Stimulated activated naive CD8-positive, alpha-beta T cell treated with anti-CD3 and anti-CD28 coated beads, Interleukin-15, amount 100 ng/mL, for 72 hours (primary cell): ENCODE results near the gene UVRAG.
"Not testable (repeated sequence)": the region's sequence is repeated elsewhere in the genome, so short reads cannot be mapped to it uniquely, and the experiment has no call there.

Experiments
- ATAC-seq: fragments of 150-1000 bp; cut with Tn5 transposase; 2 replicates; pipeline ENCODE4 v1.10.0; 2021; ENCODE audit warnings: mild to moderate bottlenecking, moderate library complexity
- DNase-seq, 2 donors: peaks; one replicate each; pipeline ENCODE4 v3.0.0; 2021 to 2022
- H3K27ac Mint-ChIP-seq, 2 donors: one replicate each; pipeline ENCODE4 v1.8.0; 2022; ENCODE audit warnings: mild to moderate bottlenecking in 2 of 2, mixed read lengths in 2 of 2, moderate library complexity in 2 of 2
- H3K27me3 Mint-ChIP-seq: one replicate; pipeline ENCODE4 v1.8.0; 2022; ENCODE audit warnings: mixed read lengths
- H3K4me1 Mint-ChIP-seq: one replicate; pipeline ENCODE4 v1.8.0; 2022; ENCODE audit warnings: mild to moderate bottlenecking, mixed read lengths
- H3K4me3 Mint-ChIP-seq, 2 donors: one replicate each; pipeline ENCODE4 v1.8.0; 2022; ENCODE audit warnings: mild to moderate bottlenecking in 2 of 2, mixed read lengths in 2 of 2, moderate library complexity in 1 of 2
- H3K9me3 Mint-ChIP-seq, 2 donors: one replicate each; pipeline ENCODE4 v1.8.0; 2022; ENCODE audit warnings: mixed read lengths in 2 of 2

UVRAG gene

GRCh38 chr11:76067099-76067498 lies 252.1 kb downstream of the UVRAG start:
- ATAC-seq (no peak), DNase-seq (no peak)
- H3K4me3 Mint-ChIP-seq, result no peak overlapping the region
- H3K9me3 Mint-ChIP-seq, result peaks cover 0 to 6% of the 10 kb centered on the region in 2 donors
- no peaks in the 10 kb centered on the region for H3K27me3 Mint-ChIP-seq
- no peaks in the 10 kb centered on the region for H3K4me1 Mint-ChIP-seq
- H3K27ac Mint-ChIP-seq, result no peak overlapping the region

DNA sequence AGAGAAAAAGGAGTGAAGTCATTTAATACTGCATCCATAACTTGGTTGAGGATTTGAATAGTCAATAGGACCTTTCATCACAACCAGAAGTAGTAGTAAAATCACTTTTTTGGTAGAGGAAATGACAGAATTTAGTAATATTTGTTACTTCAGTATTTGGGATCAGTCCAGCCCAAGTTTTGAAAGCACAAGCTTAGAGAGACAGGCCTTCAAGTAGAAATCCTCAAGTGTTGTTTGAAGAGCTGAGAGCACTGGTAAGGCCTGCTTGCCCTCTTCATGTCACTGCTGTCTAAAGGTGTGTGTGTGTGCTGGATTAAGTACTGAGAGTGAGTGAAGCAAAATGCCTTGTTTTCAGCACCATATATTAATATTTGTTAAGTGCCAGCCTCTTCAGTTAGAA lies 254.0 kb downstream of the UVRAG start:
- no peak overlapping the region for H3K4me3 Mint-ChIP-seq
- ATAC-seq, result no peak
- H3K9me3 Mint-ChIP-seq, result peaks cover 0 to 6% of the 10 kb centered on the region in 2 donors
- no peak for DNase-seq
- no peaks in the 10 kb centered on the region for H3K4me1 Mint-ChIP-seq
- H3K27ac Mint-ChIP-seq, result no peak overlapping the region
- H3K27me3 Mint-ChIP-seq, result no peaks in the 10 kb centered on the region

- Mint-ChIP-seq H3K27me3 (no peaks in the 10 kb centered on the region), H3K9me3 (peaks cover 7 to 8% of the 10 kb centered on the region in 2 donors), H3K4me1 (no peaks in the 10 kb centered on the region), H3K4me3 (no peak overlapping the region), H3K27ac (no peak overlapping the region)
- ATAC-seq, result no peak
- DNase-seq, result no peak
These were observed 256.1 kb downstream of the UVRAG start for GRCh38 chr11:76071090-76071489.

GRCh38 chr11:76073724-76074123 lies 258.7 kb downstream of the UVRAG start:
- DNase-seq (no peak), ATAC-seq (no peak)
- Mint-ChIP-seq H3K4me3 (no peak overlapping the region), H3K27ac (no peak overlapping the region), H3K27me3 (no peaks in the 10 kb centered on the region), H3K9me3 (peaks cover 11 to 12% of the 10 kb centered on the region in 2 donors), H3K4me1 (no peaks in the 10 kb centered on the region)

GRCh38 chr11:76074148-76075095 lies 259.4 kb downstream of the UVRAG start:
- Mint-ChIP-seq H3K27ac (no peak overlapping the region), H3K4me1 (no peaks in the 10 kb centered on the region), H3K4me3 (no peak overlapping the region), H3K27me3 (no peaks in the 10 kb centered on the region), H3K9me3 (peaks cover 11 to 12% of the 10 kb centered on the region in 2 donors)
- DNase-seq (no peak), ATAC-seq (no peak)

GRCh38 chr11:76075716-76076115 lies 260.7 kb downstream of the UVRAG start:
- DNase-seq (no peak), ATAC-seq (no peak)
- Mint-ChIP-seq H3K27me3 (no peaks in the 10 kb centered on the region), H3K27ac (peak overlapping the region in 1 of 2 donors; percentile 21), H3K9me3 (peaks cover 10 to 12% of the 10 kb centered on the region in 2 donors), H3K4me1 (no peaks in the 10 kb centered on the region), H3K4me3 (no peak overlapping the region)

- not testable (repeated sequence) for DNase-seq, H3K27me3 Mint-ChIP-seq, H3K4me1 Mint-ChIP-seq, ATAC-seq, H3K4me3 Mint-ChIP-seq
- Mint-ChIP-seq H3K9me3 (peaks cover 5 to 12% of the 10 kb centered on the region in 2 donors), H3K27ac (peak overlapping the region in 1 of 2 donors; percentile 21)
These were observed 261.2 kb downstream of the UVRAG start for GRCh38 chr11:76076253-76076652.

- Mint-ChIP-seq H3K9me3 (peaks cover 4 to 12% of the 10 kb centered on the region in 2 donors), H3K27me3 (no peaks in the 10 kb centered on the region), H3K4me1 (no peaks in the 10 kb centered on the region), H3K4me3 (no peak overlapping the region), H3K27ac (no peak overlapping the region)
- DNase-seq (no peak), ATAC-seq (no peak)
These were observed 261.7 kb downstream of the UVRAG start for GRCh38 chr11:76076749-76077148.

DNA sequence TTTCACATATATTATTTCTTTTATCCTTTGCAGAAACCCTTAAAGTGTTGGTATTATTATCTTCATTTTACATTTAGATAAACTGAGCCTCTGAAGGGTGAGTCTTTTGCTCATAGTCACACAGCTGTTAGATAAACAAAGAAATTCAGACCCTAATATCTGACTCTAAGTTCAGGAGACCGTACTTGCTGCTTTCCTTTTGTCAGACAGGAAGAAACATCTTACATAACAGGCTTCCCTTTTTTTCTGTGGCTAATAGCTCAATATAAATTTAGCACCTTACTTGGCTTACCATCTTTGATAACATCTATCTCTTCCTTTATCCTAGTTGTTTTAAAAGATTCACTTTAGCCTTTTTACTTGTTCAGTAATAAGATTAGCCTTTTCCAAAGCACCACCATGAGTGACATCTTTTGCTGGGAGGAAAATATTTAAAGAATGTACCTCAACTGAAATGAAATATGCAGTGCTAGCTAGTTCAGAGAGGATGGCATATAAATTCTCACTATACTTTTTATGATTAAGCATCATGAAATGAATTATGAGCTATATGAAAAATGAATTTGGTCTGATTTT lies 262.7 kb downstream of the UVRAG start:
- H3K27ac Mint-ChIP-seq, result no peak overlapping the region
- no peak for ATAC-seq
- no peak overlapping the region for H3K4me3 Mint-ChIP-seq
- H3K4me1 Mint-ChIP-seq, result no peaks in the 10 kb centered on the region
- no peaks in the 10 kb centered on the region for H3K27me3 Mint-ChIP-seq
- DNase-seq, result no peak
- peaks cover 4 to 12% of the 10 kb centered on the region in 2 donors for H3K9me3 Mint-ChIP-seq

DNA sequence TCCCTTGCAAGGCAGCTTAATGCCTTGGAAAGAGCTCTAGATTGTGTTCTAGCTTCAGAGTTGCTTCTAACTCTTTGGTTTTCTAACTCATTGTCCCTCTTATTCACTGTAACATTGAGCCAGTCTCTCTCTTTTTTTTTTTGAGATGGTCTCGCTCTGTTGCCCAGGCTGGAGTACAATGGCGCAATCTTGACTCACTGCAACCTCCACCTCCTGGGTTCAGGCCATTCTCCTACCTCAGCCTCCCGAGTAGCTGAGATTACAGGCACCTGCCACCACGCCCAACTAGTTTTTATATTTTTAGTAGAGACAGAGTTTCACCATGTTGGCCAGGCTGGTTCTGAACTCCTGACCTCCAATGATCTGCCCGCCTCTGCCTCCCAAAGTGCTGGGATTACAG lies 266.1 kb downstream of the UVRAG start:
- not testable (repeated sequence) for H3K4me1 Mint-ChIP-seq, H3K27ac Mint-ChIP-seq, H3K27me3 Mint-ChIP-seq, H3K9me3 Mint-ChIP-seq, ATAC-seq, H3K4me3 Mint-ChIP-seq, DNase-seq

GRCh38 chr11:76083563-76084451 lies 268.8 kb downstream of the UVRAG start:
- Mint-ChIP-seq H3K27me3 (no peaks in the 10 kb centered on the region), H3K4me1 (no peaks in the 10 kb centered on the region), H3K27ac (no peak overlapping the region), H3K4me3 (no peak overlapping the region), H3K9me3 (peaks cover 0 to 6% of the 10 kb centered on the region in 2 donors)
- ATAC-seq, result no peak
- DNase-seq, result no peak

GRCh38 chr11:76085270-76085669 lies 270.3 kb downstream of the UVRAG start:
- DNase-seq, result no peak
- Mint-ChIP-seq H3K4me1 (no peaks in the 10 kb centered on the region), H3K27me3 (no peaks in the 10 kb centered on the region), H3K27ac (no peak overlapping the region), H3K9me3 (peaks cover 7 to 14% of the 10 kb centered on the region in 2 donors), H3K4me3 (no peak overlapping the region)
- ATAC-seq, result no peak

- ATAC-seq, result no peak
- no peaks in the 10 kb centered on the region for H3K4me1 Mint-ChIP-seq
- H3K27me3 Mint-ChIP-seq, result no peaks in the 10 kb centered on the region
- no peak overlapping the region for H3K4me3 Mint-ChIP-seq
- no peak overlapping the region for H3K27ac Mint-ChIP-seq
- H3K9me3 Mint-ChIP-seq, result peaks cover 14 to 29% of the 10 kb centered on the region in 2 donors
- DNase-seq, result no peak
These were observed 272.0 kb downstream of the UVRAG start for GRCh38 chr11:76086743-76087635.

- ATAC-seq, result no peak
- Mint-ChIP-seq H3K4me1 (no peaks in the 10 kb centered on the region), H3K9me3 (peaks cover 14 to 29% of the 10 kb centered on the region in 2 donors), H3K27ac (no peak overlapping the region), H3K4me3 (no peak overlapping the region), H3K27me3 (no peaks in the 10 kb centered on the region)
- no peak for DNase-seq
These were observed 272.7 kb downstream of the UVRAG start for GRCh38 chr11:76087749-76088148.

DNA sequence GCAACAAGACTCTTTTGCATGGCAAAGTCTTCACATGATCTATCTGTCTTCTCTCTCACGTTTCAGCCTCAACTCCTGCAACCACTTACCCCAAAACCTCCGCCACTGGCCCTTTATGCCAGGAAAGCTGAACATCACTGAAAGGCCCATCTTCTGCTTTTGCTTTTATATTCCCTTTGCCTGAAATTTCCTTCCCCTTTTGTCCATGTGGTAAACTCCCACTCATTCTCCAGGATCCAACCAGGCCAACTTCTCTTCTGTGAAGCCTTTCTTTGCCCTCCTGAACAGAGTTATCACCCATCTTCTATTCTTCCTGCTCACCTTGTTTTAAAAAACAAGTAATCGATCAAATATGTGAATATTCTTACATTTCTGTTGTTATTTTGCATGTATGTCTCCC lies 273.5 kb downstream of the UVRAG start:
- H3K9me3 Mint-ChIP-seq, result peaks cover 14 to 29% of the 10 kb centered on the region in 2 donors
- H3K27me3 Mint-ChIP-seq, result no peaks in the 10 kb centered on the region
- H3K4me1 Mint-ChIP-seq, result no peaks in the 10 kb centered on the region
- DNase-seq, result no peak
- no peak overlapping the region for H3K4me3 Mint-ChIP-seq
- H3K27ac Mint-ChIP-seq, result no peak overlapping the region
- no peak for ATAC-seq
